HG03558 (cell line): ENCODE results near the gene VPREB3.
"Not testable (repeated sequence)": the region's sequence is repeated elsewhere in the genome, so short reads cannot be mapped to it uniquely, and the experiment has no call there.

ENCODE experiments used
- ATAC-seq: cut with Tn5 transposase; IDR thresholded peaks from one replicate; pipeline ENCODE4 v1.9.1; 2021; ENCODE audit warnings: moderate number of reproducible peaks; ENCODE audit not compliant: unreplicated experiment; ENCODE audit errors: extremely low read depth

Gene VPREB3

GRCh38 chr22:23745791-23746190 is 8.4 kb downstream of the VPREB3 start:
- no peak for ATAC-seq

- ATAC-seq, result no peak
Measured at GRCh38 chr22:23744485-23744884, 9.7 kb downstream of the VPREB3 start.

- ATAC-seq, result no peak
Measured at GRCh38 chr22:23744001-23744400, 10.2 kb downstream of the VPREB3 start.

- ATAC-seq, result no peak
Measured at GRCh38 chr22:23743303-23743705, 10.9 kb downstream of the VPREB3 start.

GRCh38 chr22:23742505-23743264 is 11.5 kb downstream of the VPREB3 start:
- no peak for ATAC-seq

GRCh38 chr22:23737696-23738095 is 16.5 kb downstream of the VPREB3 start:
- no peak for ATAC-seq

GRCh38 chr22:23728108-23728507 is 26.1 kb downstream of the VPREB3 start:
- ATAC-seq, result not testable (repeated sequence)

GRCh38 chr22:23722724-23723123 is 31.5 kb downstream of the VPREB3 start:
- no peak for ATAC-seq

- no peak for ATAC-seq
Measured at GRCh38 chr22:23722160-23722559, 32.1 kb downstream of the VPREB3 start.

GRCh38 chr22:23720855-23721254 is 33.4 kb downstream of the VPREB3 start:
- no peak for ATAC-seq

GRCh38 chr22:23718371-23719165 is 35.7 kb downstream of the VPREB3 start:
- ATAC-seq, result no peak

GRCh38 chr22:23716811-23717801 is 37.1 kb downstream of the VPREB3 start:
- ATAC-seq, result no peak

- ATAC-seq, result no peak
Measured at GRCh38 chr22:23715806-23716375, 38.3 kb downstream of the VPREB3 start.

GRCh38 chr22:23714596-23715578 is 39.3 kb downstream of the VPREB3 start:
- no peak for ATAC-seq

GRCh38 chr22:23713696-23714595 is 40.3 kb downstream of the VPREB3 start:
- ATAC-seq, result no peak

- ATAC-seq, result no peak
Measured at GRCh38 chr22:23712256-23712655, 42.0 kb downstream of the VPREB3 start.

- ATAC-seq, result no peak
Measured at GRCh38 chr22:23709107-23709506, 45.1 kb downstream of the VPREB3 start.

GRCh38 chr22:23708270-23708669 is 46.0 kb downstream of the VPREB3 start:
- no peak for ATAC-seq
